Uterus (tissue), 4 donors: ENCODE data around the gene GCNT2. TPM values are rescaled to one million over a fixed set of nuclear protein-coding genes. Genes with fewer than 3 reads are reported as not detected.
"Not testable (repeated sequence)": the region's sequence is repeated elsewhere in the genome, so short reads cannot be mapped to it uniquely, and the experiment has no call there.

Experiments used
- DNase-seq, 2 donors: peaks; one replicate each; pipeline ENCODE4 v3.0.0-alpha.2; 2019 to 2020
- H3K27ac ChIP-seq, 2 donors: fragments of 200-600 bp; sonication (generic); 1 replicate in 1 of 2; 2 replicates in 1 of 2; pipeline ENCODE4 v1.5.1; 2016 to 2018
- H3K27me3 ChIP-seq, 2 donors: fragments of 200-600 bp; sonication (generic); one replicate each; pipeline ENCODE4 v1.5.1; 2018 to 2019; ENCODE audit warnings: control low read depth in 1 of 2
- H3K36me3 ChIP-seq, 2 donors: fragments of 200-600 bp; sonication (generic); one replicate each; pipeline ENCODE4 v1.5.1; 2019; ENCODE audit warnings: control low read depth in 1 of 2
- H3K4me1 ChIP-seq, 2 donors: fragments of 200-600 bp; sonication (generic); one replicate each; pipeline ENCODE4 v1.5.1; 2018 to 2019; ENCODE audit warnings: control low read depth in 1 of 2
- H3K4me3 ChIP-seq, 2 donors: fragments of 200-600 bp; sonication (generic); 1 replicate in 1 of 2; 2 replicates in 1 of 2; pipeline ENCODE4 v1.5.1; 2018 to 2019; ENCODE audit warnings: mild to moderate bottlenecking in 1 of 2
- H3K9me3 ChIP-seq, 2 donors: fragments of 200-600 bp; sonication (generic); one replicate each; pipeline ENCODE4 v1.5.1; 2019; ENCODE audit warnings: control low read depth in 1 of 2
- POLR2A ChIP-seq, 2 donors: fragments of 450-650 bp; IDR thresholded peaks; one replicate each; pipeline ENCODE4 v1.6.1; 2016; ENCODE audit warnings: antibody characterized with exemption in 2 of 2, mild to moderate bottlenecking in 1 of 2, moderate library complexity in 1 of 2
- intact Hi-C: fragments of 100-400 bp; cut with DNase I; formaldehyde crosslinking; loops from one replicate; pipeline ENCODE4 v1.15.1; 2023; ENCODE audit warnings: low total_unique reads
- total RNA-seq, 4 donors: library from RNA; depleted of rRNA in 3 of 4; stranded (reverse); fragments of >200 nt in 3 of 4; gene quantifications; one replicate each; pipeline versions ENCODE4 v1.1.0 to v1.2.4, GENCODE V29; 2014 to 2023
- TF ChIP-seq, protein P1 (sequence below), 4 experiments: fragments of 200-600 bp in 2 of 4; fragments of 450-650 bp in 2 of 4; sonication (generic) in 2 of 4; IDR thresholded peaks; one replicate each; pipeline ENCODE4 v1.5.1; 2016 to 2019; ENCODE audit warnings: antibody characterized with exemption in 4 of 4, mild to moderate bottlenecking in 2 of 4, moderate library complexity in 1 of 4
- donor health status: DM: yes; HTN: yes; CAD: no.

The GCNT2 gene
- total RNA-seq, 4 donors from 2014 or later: 7.8 to 16.2 (median 10.9) TPM

DNA sequence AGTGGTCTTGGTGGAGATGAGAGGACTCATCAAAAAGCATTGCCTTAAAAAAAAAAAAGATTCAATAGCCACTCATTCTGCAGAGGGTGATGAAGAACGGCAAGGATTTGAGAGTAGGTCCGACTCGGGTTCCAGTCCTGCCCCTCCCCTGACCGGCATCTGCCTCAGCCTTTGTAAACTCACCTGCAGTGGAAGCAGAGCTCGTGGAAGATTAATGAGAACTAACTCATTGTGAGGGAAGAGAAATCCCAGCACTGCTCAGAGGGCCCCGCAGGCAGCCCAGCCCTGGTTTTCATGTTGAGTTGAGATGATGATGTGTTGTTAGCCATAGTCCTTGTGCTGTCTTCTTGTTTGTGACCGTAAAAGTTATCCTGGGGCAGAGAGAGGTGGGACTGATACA is 59.4 kb downstream of the GCNT2 start:
- Histone ChIP-seq H3K27me3 (no peaks in the 10 kb centered on the region), H3K9me3 (no peaks in the 10 kb centered on the region), H3K4me1 (no peaks in the 10 kb centered on the region), H3K4me3 (no peak overlapping the region), H3K27ac (no peak overlapping the region), H3K36me3 (no peaks in the 10 kb centered on the region)
- TF ChIP-seq POLR2A (IDR thresholded peaks at IDR 0.05): no peak
- TF ChIP-seq, protein P1, sequence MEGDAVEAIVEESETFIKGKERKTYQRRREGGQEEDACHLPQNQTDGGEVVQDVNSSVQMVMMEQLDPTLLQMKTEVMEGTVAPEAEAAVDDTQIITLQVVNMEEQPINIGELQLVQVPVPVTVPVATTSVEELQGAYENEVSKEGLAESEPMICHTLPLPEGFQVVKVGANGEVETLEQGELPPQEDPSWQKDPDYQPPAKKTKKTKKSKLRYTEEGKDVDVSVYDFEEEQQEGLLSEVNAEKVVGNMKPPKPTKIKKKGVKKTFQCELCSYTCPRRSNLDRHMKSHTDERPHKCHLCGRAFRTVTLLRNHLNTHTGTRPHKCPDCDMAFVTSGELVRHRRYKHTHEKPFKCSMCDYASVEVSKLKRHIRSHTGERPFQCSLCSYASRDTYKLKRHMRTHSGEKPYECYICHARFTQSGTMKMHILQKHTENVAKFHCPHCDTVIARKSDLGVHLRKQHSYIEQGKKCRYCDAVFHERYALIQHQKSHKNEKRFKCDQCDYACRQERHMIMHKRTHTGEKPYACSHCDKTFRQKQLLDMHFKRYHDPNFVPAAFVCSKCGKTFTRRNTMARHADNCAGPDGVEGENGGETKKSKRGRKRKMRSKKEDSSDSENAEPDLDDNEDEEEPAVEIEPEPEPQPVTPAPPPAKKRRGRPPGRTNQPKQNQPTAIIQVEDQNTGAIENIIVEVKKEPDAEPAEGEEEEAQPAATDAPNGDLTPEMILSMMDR (IDR thresholded peaks at IDR 0.05): no peak
- intact Hi-C loops: no loop called here
- DNase-seq: no peak

DNA sequence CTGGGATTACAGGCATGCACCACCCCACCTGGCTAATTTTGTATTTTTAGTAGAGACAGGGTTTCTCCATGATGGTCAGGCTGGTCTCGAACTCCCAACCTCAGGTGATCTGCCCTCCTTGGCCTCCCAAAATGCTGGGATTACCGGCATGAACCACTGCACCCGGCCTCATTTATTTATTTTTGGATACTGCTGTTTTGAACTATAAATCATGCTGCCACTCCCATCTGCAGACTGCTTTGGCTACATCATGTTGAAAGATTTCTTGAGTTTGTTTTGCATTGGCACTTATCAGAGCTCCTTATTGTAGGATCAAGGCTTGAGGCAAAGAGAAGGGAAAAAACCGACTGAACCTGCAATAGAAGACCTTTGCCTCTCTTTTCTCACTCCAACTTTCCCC is 60.3 kb downstream of the GCNT2 start:
- H3K36me3 ChIP-seq, H3K27me3 ChIP-seq, intact Hi-C loops, H3K4me3 ChIP-seq, H3K9me3 ChIP-seq, H3K27ac ChIP-seq, DNase-seq, H3K4me1 ChIP-seq: not testable (repeated sequence)

DNA sequence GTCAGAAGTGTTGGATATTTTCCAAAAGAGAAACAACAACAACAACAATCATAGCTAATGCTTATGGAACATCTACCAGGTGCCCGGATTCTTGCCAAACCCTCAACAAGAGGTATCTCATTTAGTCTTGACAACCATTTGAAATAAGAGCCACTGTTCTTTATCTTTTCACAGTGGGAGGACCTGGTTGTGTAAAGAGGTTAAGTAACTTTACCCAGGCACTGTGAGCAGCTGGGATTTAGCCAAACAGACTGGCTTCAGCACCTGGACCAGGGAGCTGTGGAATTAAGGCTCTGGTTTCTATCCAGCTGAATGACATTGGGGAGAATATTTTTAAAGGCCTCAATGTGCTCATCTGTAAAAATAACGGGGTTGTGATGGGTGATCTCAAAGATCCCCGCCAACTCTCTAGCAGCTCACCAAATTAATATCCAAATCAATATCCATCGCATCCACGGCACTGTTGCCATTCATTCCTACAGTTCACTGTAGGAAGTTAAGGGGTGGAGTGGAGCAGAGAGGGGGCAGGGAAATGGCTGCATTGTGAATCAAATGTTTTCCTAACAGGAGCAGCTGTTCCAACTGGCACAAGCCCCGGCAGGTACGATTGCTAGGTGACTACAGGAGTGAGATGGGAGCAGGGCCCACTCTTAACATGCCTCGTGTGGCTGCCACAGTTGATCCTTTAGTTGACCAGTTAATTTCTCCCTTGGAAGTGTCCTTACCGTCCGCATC is 61.8 kb downstream of the GCNT2 start:
- Histone ChIP-seq H3K4me1 (no peaks in the 10 kb centered on the region), H3K27me3 (no peaks in the 10 kb centered on the region), H3K36me3 (no peaks in the 10 kb centered on the region), H3K27ac (no peak overlapping the region), H3K9me3 (no peaks in the 10 kb centered on the region), H3K4me3 (no peak overlapping the region)
- no peak for DNase-seq
- intact Hi-C loops: no loop called here
- TF ChIP-seq, protein P1 (IDR thresholded peaks at IDR 0.05): no peak
- no peak for TF ChIP-seq POLR2A (IDR thresholded peaks at IDR 0.05)

DNA sequence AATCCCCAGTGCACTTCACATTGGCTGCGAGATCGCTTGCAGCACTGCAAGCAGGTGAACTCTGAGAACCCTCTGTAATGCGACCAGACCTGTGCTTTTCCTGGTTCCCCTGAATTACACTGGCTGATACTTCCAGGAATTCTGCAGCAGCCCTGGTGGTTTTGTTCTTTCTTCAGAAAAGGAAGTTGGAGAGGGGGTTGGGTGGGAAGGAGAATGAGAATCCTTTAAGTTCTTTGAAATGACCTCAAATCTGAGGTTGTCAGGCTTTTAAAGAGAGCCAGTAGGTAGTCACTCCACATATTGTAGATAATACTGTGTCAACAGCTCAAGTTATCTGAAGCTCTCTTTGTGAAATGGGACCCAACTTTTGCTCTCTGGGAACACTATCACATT is 62.4 kb downstream of the GCNT2 start:
- no peaks in the 10 kb centered on the region for H3K36me3 ChIP-seq
- intact Hi-C loops: no loop called here
- H3K4me3 ChIP-seq: no peak overlapping the region
- TF ChIP-seq, protein P1 (IDR thresholded peaks at IDR 0.05): no peak
- TF ChIP-seq POLR2A (IDR thresholded peaks at IDR 0.05): no peak
- DNase-seq: no peak
- H3K27me3 ChIP-seq: no peaks in the 10 kb centered on the region
- H3K4me1 ChIP-seq: no peaks in the 10 kb centered on the region
- H3K27ac ChIP-seq: no peak overlapping the region
- no peaks in the 10 kb centered on the region for H3K9me3 ChIP-seq

DNA sequence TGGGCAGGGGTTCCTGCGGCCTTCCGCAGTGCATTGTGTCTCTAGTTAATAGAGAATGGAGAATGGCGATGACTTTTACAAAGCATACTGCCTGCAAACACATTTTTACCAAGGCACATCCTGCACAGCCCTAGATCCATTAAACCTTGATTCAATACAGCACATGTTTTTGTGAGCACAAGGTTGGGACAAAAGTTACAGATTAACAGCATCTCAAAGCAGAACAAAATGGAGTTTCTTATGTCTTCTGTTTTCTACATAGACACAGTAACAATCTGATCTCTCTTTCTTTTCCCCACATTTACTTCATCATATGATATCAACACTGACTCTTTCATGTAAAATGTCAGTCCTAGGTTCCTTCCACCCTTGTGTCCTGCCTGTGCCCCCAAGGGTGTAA is 63.5 kb downstream of the GCNT2 start:
- no peaks in the 10 kb centered on the region for H3K9me3 ChIP-seq
- no peak overlapping the region for H3K27ac ChIP-seq
- no peaks in the 10 kb centered on the region for H3K27me3 ChIP-seq
- DNase-seq: no peak
- H3K36me3 ChIP-seq: no peaks in the 10 kb centered on the region
- intact Hi-C loops: no loop called here
- TF ChIP-seq, protein P1 (IDR thresholded peaks at IDR 0.05): no peak
- no peak for TF ChIP-seq POLR2A (IDR thresholded peaks at IDR 0.05)
- no peak overlapping the region for H3K4me3 ChIP-seq
- H3K4me1 ChIP-seq: no peaks in the 10 kb centered on the region
